ENCODE results near the gene ACAD8.

DNA sequence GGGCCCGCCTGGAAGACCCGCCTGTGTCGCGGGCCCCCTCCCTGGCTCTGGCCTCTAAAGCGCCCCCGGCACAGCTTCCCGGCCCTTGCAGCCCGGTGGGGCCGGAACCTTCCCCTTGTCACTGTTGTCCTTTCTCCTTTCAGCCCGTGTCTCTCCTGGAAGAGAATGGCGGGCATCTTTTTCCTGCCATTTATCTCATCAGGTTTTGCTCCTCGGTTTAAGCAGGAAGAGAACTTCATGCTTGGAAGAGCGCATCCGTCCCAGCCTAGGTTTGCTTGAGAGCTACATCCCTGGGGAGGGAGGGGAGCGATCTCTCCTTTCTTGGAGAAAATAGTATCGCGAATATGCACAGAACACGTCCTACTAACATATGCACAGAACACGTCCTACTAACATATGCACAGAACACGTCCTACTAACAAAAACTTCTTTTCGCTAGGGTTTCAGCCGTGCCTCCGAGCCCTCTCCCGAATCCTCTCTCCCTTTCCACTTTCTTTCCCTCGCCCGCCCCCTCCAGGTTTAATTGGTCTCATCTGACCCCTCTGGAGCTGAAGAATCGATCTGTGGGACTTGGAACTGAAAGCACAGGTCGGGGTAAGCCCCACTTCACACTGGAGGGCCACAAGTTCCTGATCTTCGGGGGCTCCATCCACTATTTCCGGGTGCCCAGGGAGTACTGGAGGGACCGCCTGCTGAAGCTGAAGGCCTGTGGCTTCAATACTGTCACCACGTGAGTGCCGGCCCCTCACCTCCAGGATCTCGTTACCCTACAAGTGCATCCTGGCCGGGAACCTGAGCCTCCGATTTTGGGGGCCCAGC lies 24.0 kb downstream of the ACAD8 start:
- TF ChIP-seq EZH2 (IDR thresholded peaks at IDR 0.05; ENCODE audit: insufficient read depth, poor library complexity, severe bottlenecking), result peak; percentile 95
- 0 out of 2 replicates have a peak, but pooled peaks have one; percentile 24 for TF ChIP-seq EZH2phosphoT487 (IDR thresholded peaks at IDR 0.05; ENCODE audit: insufficient read depth, low read depth)

Measured in GM23248 (cell line).